Activated gamma-delta T cell (primary cell): ENCODE data around the gene PTCH1.

ENCODE experiments used
- DNase-seq: peaks from one replicate; lab custom pipeline; 2025; lab: John Stamatoyannopoulos, UW

Gene PTCH1

DNA sequence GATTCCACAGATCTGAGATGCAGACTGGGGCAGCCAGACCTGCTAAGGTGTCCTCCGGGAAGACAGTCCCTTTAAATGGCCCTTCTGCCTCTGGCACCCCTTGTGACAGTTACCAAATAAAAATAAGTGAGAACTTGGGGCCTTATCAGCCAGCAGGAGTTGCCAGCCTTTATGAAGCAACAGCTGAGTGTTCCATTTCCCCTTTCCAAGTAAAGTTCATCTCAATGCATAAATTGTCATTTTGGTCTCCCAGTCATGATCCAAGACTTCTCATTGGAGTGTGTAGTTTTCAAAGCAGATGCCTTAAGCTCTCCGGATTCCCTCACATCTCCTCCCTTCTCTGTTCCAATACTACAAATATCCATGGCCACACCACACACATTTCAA lies 4.1 kb downstream of the PTCH1 start:
- no peak for DNase-seq

GRCh38 chr9:95511952-95512708 lies 4.6 kb downstream of the PTCH1 start:
- no peak for DNase-seq

- DNase-seq: no peak
These were observed 5.2 kb downstream of the PTCH1 start for GRCh38 chr9:95511616-95511931.

- DNase-seq: peak; percentile 71
These were observed 5.8 kb downstream of the PTCH1 start for GRCh38 chr9:95510709-95511615.

- no peak for DNase-seq
These were observed 6.7 kb downstream of the PTCH1 start for GRCh38 chr9:95509851-95510708.

DNA sequence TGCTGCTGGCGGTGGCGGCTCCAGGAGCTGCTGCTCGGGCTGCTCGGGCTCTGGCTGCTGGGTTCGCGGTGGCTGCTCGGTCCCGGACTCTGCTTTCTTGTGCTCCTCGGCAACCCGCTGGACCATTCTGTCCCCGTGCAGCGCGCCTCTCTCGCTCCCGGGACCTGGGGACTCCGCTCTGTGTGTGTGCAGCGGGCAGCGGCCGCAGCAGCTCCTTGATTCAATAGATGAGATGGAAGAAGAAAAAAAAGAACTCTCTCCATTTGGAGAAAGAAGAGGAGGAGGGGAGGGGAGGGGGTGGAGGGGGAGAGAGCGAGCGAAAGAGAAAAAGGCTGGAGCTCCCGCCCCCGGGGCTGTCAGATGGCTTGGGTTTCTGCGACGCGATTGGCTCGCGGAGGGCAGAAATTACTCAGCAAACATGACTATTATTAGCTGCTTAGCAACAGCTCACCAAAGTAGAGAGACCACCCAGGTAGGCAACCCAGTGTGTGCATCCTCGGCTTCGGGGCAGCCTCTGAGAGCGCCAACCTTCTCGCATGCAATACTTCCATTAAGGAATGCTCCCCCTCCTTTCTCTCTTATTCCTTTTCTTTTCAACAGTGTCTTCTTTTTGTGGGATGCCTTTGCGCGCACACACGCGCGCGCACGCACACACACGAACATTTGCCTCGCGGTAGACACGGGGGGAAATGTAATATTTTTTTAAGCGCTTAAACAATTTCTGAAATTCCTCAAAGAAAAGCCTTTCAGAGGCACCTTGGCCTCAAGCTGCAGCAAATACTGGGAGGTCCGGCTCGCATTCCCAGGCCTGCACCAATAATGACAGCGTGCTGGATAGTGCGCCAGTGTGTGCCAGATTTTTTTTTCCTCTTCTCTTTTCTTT lies 7.6 kb downstream of the PTCH1 start:
- peak; percentile 27 for DNase-seq

DNA sequence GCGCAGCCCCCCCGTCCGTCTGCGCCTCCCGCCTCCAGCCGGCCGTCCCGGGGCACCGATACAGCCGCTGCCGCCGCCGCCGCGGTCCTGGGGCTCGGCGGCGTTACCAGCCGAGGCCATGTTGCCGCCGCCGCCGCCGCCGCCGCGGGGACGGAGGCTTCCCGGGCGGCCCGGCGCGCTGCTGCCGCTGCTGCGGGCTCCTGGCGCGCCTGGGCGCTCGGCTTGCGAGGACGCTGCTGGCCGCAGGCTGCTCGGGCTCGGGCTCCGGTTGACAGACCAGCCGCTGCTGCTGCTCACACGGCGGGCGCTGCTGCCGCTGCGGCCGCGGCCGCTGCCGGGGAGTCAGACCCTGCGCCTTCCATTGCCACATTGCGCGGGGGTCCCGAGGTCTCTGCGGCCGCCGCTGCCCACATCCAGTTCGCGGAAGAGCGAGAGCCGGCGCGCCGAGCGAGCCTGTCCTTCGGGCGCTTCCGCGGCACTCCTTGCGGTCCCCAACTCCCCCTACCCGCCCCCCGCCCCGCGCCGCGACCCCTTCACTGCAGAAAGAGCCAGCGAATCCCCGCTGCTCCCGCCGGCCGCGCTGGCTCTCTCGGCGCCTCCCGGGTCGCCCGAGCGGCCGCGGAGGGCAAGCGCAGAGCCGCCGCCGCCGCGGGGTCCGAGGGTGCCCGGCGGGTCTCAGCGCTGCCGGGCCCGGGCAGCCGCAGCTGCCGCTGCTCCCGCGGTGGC lies 8.4 kb downstream of the PTCH1 start:
- DNase-seq: peak; percentile 21

GRCh38 chr9:95507464-95508241 lies 9.1 kb downstream of the PTCH1 start:
- DNase-seq: peak; percentile 13

GRCh38 chr9:95506678-95507463 lies 9.9 kb downstream of the PTCH1 start:
- peak; percentile 33 for DNase-seq

- no peak for DNase-seq
These were observed 10.4 kb downstream of the PTCH1 start for GRCh38 chr9:95506428-95506677.

DNA sequence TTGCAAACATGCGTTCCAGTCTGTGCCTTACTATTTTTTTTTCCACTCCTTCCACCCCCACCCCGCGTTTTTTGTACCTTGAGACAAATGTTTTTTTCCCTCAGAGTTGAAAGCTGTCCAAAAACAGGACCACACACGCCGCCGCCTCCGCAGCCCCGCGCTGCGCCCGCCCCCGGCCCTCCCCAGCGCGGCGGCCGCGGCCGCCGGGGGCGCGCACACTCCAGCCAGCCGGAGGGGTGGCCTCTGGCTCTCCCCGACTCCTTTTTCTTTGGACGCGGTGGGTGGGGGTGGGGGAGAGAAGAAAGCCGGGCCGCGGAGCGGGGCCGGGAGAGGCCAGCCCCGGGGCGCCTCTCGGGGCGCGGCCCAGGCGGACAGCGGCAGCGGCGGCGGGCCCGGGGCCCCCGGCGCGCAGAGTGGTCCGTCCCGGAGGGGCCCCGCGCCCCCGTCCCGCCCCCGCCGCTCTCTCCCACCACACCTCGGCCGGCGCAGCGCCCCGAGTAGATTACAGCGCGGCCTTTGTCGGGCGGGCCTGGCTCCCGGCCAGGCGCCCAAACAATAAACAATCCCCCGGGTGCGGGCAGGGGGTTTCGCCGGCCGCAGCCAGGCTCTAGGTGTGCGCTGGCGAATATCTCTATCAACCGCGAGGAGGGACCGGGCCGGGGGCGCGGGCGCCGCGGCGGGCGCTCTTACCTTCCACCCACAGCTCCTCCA lies 10.9 kb downstream of the PTCH1 start:
- peak; percentile 41 for DNase-seq

- no peak for DNase-seq
These were observed 11.6 kb downstream of the PTCH1 start for GRCh38 chr9:95505072-95505716.

- no peak for DNase-seq
These were observed 12.5 kb downstream of the PTCH1 start for GRCh38 chr9:95504053-95504963.

DNA sequence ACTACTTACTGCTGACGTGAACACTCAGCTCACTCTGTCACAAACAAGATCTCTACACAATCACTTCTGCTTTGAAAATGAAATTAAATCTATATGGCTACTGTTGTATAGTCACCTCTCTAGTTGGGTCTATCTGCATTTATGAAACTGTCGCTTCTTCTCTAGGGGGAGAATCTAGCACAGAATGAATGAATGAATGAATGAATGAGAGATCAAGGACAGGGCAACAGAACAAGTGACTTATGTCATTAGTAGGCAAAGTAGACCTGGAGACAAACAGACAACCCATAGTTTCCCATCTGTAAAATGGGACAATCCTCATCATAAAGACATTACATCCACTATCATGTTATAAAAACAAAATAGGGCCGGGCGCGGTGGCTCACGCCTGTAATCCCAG lies 13.4 kb downstream of the PTCH1 start:
- DNase-seq: no peak

GRCh38 chr9:95502248-95502647 lies 14.5 kb downstream of the PTCH1 start:
- no peak for DNase-seq

DNA sequence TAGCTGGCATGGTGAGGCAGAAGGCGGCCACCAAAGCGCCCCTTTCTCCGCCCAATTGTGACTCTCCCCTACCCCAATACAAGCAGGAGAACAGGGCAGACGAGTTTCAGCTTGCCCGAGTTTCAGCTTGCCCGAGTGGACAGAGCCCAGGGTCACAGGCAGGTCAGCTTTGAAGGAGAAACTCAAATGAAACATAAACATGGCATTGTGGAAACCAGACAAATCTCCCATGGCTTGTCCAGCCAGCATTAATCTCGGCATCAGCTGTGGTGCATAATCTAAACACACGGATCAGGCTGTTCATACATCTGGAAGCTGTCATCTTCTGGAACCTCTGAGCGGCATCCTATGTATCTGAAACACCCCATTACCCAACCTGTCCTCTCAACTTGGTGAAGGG lies 16.9 kb downstream of the PTCH1 start:
- no peak for DNase-seq

DNA sequence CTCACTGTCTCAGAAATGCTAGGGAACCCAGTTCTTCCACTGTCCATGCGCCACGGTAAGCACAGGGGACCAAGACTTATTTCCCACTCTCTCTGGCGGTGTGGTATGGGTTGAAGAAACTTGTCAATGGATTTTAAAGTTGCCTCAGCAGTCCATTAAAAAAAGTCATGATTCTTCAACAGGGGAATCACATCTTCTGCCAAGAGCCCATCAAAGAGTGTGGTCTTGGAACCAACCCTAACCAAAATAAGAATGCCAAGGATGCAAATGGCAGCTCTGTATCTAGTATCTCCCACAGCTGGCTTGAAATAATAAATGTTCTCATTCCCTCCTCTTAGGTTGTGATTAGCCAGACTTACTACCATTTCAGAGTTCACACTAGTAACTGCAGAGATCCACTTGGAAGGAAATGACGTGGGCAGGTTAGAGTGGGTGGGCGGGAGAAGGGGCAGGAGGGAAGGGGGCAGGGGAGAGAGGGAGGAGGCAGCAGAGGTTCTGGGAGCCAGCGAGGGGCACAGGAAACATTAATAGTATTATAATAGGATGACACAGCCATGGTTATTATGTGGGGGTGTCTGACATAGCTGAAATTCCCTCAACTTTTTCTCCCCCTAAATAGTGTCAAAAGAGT lies 17.6 kb downstream of the PTCH1 start:
- DNase-seq: no peak
